ENCODE data around the gene PSMC5. TPM values are rescaled to one million over a fixed set of nuclear protein-coding genes. Genes with fewer than 3 reads are reported as not detected.

PSMC5 gene
- total and polyA plus RNA-seq, 9 of the 15 experiments (the other 6 are each of a cell fraction or from before 2014, with no cell fraction given), result 89.2 to 393 (median 161) TPM

- TF ChIP-seq UBTF (IDR thresholded peaks at IDR 0.05; ENCODE audit: borderline replicate concordance in 1 of 2, low read depth in 2 of 2, low read length in 2 of 2) (peak; percentile 82 to 91; a peak in 2 of 4 replicates), ZNF717 (CRISPR knock-in tag; IDR thresholded peaks at IDR 0.05) (no peak), BCOR (IDR thresholded peaks at IDR 0.05) (no peak), SMAD3 (CRISPR knock-in tag; conservative IDR thresholded peaks at IDR 0.05) (peak; percentile 65; the same call in 1 of the 2 replicates), ZNF395 (CRISPR knock-in tag; IDR thresholded peaks at IDR 0.05) (peak; percentile 87), ZBTB7A (IDR thresholded peaks at IDR 0.05; ENCODE audit: borderline replicate concordance, control insufficient read depth, low read depth, low read length) (no peak), NCOA6 (IDR thresholded peaks at IDR 0.05) (no peak), ZNF449 (CRISPR knock-in tag; IDR thresholded peaks at IDR 0.05) (0 out of 2 replicates have a peak, but pooled peaks have one; percentile 72), SRF (CRISPR knock-in tag; IDR thresholded peaks at IDR 0.05) (peak; percentile 36 to 49; a peak in 2 of 4 replicates), ILF3 (IDR thresholded peaks at IDR 0.05; ENCODE audit: borderline replicate concordance) (no peak), ARID2 (IDR thresholded peaks at IDR 0.05) (no peak), FOXJ3 (CRISPR knock-in tag; IDR thresholded peaks at IDR 0.05) (no peak), ZNF12 (CRISPR knock-in tag; IDR thresholded peaks at IDR 0.05) (peak; percentile 5; the same call in 1 of the 2 replicates), SMAD2 (IDR thresholded peaks at IDR 0.05; ENCODE audit: low read depth, low read length) (no peak), SIN3B (IDR thresholded peaks at IDR 0.05; ENCODE audit: low read depth) (no peak), RBBP5 (IDR thresholded peaks at IDR 0.05; ENCODE audit: borderline replicate concordance, insufficient read depth, low read length, poor library complexity, severe bottlenecking) (peak; percentile 57), ZNF445 (CRISPR knock-in tag; IDR thresholded peaks at IDR 0.05; ENCODE audit: low read depth) (no peak; the same call in 1 of the 2 replicates), EP300 (IDR thresholded peaks at IDR 0.05; ENCODE audit: low read length) (no peak; the same call in none of the 2 replicates), NFE2 (IDR thresholded peaks at IDR 0.05; ENCODE audit: low read depth) (no peak), TFE3 (CRISPR knock-in tag; IDR thresholded peaks at IDR 0.05) (peak; percentile 39; the same call in 1 of the 2 replicates), ZNF561 (CRISPR knock-in tag; conservative IDR thresholded peaks at IDR 0.05) (no peak)
Measured at GRCh38 chr17:63848834-63849689, 21.8 kb downstream of the PSMC5 start (continued).

Data from K562 (cell line).